ENCODE data around the gene MT1B.

GRCh38 chr16:56700631-56701030 is 48.9 kb downstream of the MT1B start:
- TF ChIP-seq PRPF4 (IDR thresholded peaks at IDR 0.05; ENCODE audit: insufficient read depth, low read depth, low read length, poor library complexity, severe bottlenecking) (no peak), E2F1 (CRISPR knock-in tag; IDR thresholded peaks at IDR 0.05) (no peak), FUS (optimal IDR thresholded peaks at IDR 0.05; ENCODE audit: low read depth, low read length) (no peak)
